HG03095 (cell line): ENCODE data around the gene RGS12.

Experiments used
- ATAC-seq: cut with Tn5 transposase; IDR thresholded peaks from one replicate; pipeline ENCODE4 v1.9.1; 2021; ENCODE audit warnings: moderate library complexity; ENCODE audit not compliant: unreplicated experiment

The RGS12 gene

DNA sequence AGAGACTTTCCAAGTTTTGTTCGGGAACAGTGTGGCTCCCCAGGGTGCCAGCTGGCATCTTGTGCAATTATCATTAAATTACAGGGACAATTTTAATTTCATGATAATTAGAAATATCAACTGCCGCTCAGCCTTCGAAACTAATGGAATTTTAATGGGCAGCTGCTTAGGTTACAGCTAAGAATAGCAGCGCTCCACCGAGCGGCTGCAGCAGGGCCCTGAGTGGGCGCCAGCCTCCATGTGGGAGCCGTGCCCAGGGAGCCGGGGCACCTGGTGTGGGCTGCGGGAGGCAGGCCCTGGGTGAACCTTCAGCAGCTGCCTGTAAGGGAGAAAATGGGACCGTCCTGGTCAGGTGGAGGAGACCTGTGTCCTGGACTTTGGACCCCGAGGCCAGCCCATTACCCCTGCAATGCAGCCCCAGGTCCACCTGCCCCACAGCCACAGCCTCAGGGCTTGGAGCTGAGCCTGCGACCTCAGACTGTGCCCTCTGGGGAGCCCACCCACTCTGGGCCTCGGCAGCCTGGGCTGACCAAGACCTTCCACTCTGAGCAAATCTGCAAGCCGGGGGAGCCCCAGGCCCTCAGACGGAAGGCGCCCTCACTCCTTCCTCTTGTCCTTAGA is 22.7 kb upstream of the RGS12 start:
- no peak for ATAC-seq

DNA sequence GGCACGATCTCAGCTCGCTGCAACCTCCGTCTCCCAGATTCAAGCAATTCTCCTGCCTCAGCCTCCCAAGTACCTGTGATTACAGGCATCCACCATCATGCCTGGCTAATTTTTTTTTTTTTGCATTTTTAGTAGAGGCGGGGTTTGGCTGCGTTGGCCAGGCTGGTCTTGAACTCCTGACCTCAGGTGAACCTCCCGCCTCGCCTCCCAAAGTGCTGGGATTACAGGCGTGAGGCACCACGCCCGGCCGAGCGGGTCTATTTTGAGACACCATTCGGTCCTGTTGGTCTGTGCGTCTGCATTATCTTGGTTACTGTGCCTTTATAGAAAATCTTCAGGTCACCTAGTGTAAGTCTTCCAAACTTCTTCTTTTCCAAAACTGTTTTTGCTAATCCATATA is 21.7 kb upstream of the RGS12 start:
- ATAC-seq = no peak

DNA sequence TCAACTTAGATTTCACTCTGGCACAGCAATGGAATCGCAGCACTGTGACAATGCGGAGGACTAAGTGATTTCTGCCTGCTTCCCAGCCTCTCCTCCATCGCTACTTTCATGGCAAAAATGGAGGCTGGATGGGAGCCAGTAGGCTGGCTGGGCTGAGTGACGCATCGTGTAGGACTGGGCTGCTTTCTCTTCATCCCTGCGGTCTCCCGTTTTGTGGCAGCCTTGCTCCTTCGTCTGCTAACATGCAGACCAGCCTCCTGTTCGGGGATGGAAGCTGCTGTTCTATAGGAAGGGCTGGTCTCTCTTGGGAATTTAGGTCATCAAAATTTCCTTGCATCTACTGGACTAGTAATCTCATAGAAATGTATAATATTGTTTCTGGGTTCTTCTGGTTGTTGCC is 15.8 kb upstream of the RGS12 start:
- ATAC-seq = no peak

DNA sequence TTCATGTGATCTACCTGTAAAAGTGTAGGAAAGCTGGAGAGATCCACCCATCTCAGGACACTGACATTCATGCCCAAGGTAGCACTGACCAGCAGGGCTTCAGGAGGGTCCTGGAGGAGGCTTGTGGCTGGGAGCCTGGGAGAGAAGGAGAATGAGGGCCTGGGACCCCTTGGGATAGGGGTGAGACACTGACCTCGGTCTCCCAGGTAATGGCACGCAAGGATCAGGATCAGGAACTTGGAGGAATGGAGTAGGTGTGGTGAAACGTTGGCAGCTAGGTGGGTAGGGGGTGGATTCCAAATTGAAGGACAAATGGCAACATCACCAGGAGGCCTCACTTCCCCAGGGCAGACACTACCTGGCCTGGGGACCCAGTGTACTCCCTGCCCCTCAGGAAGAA is 12.4 kb upstream of the RGS12 start:
- no peak for ATAC-seq

DNA sequence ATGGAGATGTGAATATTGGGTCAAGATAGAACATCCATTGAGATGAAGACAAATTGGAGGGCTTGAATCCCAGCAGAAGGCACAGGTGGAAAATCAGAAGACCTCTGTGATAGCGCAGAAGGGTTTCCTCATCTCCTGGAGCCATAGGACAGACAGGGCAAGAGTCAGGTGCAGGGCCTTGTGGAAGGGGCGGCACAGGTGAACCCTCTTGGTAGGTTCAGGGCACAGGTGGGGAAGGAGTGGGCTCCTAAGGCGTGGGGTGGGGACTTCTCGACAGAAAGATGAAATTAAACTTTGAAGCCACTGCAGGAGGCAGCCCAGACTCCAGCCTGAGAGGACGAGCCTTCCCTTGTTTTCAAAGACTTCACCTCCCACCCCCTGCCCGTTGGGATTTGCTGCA is 9.3 kb upstream of the RGS12 start:
- no peak for ATAC-seq

DNA sequence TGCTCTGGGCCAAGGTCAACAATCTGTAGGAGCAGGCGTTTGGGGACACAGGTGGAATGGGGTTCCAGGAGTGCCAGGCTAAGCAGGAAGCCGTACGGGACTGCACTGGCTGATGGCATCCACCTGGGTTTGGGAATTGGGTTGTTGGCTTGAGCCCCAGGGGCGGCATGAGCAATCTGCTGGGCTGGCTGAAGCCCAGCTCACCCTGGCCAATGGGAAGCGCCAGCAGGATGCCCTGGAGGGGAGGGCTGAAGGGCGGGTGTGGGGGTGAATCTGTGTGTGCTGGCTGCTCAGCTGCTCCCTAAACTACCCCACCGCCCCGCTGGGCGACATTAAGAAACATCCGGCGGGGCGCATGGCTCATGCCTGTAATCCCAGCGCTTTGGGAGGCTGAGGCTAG is 8.9 kb upstream of the RGS12 start:
- ATAC-seq = no peak

DNA sequence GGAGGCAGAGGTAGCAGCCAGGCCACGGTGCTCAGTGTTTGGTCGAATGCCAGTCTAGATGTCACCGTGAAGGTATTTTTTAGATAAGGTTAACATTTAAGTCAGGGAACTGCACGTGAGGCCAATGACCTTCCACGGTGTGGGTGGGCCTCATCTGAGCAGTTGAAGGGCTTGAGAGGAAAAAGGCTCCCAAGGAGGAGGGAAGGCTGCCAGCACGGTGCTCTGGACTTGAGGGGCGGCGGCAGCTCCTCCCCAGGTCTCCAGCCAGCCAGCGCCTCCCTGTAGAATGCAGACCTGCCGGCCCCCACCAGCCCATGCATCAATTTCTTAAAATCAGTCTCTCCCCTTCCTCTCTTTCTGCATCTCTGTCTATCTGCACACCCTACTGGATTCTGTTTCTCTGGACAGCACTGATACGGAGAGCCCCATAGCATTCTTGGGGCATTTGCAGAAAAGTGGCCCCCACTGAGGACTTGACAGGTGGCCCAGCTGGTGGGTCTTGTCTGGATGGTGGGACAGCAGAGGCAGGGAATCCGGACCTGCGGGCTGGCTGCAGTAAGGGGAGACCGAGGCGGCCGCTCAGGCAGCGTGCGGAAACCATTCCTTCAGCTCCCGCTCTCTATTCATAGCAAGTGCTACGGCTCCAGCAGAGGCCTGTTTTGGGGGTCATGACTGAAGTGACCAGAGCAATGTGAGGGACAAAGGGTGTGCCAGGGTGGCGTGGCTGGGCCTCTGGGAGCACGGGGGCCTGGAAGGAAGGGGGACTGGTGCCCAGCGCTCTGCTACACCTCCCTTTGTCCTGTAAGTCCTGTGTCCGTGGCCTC is 7.9 kb upstream of the RGS12 start:
- ATAC-seq = no peak

DNA sequence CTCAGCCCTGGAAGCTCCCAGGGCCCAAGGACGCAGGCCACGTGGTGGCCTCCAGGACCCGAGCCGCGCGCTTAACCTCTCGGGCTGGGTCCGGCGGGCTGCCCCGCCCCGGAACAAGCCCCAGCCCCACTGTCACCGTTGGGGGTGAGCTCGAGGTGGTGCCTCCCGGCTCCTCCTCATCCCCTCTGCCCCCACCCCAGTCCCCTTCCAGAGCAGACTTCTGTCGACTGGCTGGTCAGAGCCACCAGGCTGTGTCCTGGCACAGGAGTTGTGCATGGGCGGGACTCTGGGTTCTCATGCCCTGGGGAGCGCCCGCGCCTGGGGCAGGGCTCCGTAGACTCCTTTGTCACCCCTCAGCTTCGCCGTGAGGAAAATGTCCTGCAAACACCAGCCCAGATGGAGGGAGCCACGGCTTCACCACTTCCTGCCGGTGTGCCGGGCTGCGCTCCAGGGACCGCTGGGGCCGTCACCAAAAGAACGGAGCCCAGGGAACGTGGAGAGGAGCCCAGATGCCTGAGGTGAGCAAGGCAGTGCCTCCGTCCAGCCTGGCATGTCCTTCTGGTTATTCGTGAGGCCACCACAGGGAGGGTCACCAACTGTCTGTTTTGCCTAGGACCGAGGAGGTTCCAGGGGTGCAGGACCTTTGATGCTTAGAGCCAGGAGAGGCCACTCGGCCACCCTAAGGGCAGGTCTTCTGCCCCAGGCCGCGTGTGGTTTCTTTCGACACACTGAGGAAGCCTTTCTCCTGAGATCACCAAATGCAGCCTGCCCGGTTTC is 7.1 kb upstream of the RGS12 start:
- peak; percentile 93 for ATAC-seq

DNA sequence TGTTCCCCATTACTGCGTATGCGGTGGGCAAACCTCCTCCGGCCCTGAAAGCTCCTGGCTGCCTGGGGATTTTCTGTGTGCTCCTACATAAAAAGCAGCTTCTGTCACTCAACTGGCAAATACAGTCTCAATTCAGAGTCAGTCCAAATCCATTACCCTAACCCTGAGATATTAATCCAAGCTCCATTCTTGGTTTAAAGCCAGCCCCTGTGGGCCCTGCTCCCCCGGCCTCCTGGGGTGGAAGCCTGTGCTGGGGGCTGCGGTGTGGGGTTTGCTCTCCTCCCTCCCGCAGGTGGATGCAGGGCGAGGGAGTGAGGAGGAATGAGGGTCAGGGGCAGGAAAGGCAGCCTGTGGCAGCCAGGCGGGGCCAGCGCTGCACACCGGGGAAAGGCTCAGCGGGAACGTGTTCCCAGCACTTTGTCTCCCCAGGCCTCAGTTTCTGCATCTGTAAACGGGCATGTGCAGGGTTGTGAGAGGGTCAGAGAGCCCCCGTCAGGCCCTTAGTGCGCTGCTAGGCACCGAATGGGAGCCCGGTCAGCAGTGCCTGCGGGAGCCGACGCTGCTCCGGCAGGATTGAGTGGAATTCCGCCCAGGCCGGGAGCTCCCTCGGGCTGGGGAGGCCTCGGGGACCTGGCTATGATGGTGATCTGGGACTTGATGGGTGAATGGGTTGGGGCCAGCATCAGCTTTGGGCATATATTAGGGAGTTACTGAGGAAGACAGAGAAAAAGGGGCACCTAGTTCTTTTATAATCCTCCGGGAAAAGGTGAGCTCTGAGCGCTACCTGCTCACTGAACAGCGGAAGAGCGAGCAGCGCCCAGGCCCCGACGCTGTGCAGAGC is 6.3 kb upstream of the RGS12 start:
- no peak for ATAC-seq

DNA sequence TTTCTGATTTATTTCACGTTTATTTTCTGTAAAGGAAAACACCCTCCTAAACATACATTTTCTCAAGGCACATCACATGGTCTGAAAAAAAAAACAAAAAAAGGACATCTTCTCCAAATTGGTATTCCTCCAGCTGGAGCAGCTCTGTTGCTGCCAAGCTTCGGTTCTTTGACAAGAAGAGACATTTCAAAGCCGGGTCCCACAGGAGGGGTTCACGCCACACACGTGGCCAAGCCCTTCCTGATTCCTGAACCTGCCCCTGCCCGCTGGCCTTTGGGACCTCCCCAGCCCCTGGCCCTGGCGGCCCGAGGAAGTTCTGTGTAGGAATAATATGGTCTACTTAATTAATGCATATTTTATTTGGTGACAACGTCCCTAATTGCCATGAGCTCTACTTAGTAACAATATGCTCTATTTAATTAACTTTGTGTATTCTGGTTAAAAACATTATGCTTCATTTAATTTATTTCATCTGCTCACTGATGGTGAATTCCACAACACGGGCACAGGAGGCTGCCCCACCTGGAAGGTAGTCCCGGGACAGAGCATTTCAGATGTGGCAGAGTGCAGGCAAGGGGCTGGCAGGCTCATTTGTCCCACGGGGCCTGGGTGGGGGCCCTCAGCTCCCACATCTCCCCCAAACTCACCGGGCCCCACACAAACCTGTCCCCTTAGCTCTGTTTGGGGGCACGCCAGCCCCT is 5.4 kb upstream of the RGS12 start:
- no peak for ATAC-seq

DNA sequence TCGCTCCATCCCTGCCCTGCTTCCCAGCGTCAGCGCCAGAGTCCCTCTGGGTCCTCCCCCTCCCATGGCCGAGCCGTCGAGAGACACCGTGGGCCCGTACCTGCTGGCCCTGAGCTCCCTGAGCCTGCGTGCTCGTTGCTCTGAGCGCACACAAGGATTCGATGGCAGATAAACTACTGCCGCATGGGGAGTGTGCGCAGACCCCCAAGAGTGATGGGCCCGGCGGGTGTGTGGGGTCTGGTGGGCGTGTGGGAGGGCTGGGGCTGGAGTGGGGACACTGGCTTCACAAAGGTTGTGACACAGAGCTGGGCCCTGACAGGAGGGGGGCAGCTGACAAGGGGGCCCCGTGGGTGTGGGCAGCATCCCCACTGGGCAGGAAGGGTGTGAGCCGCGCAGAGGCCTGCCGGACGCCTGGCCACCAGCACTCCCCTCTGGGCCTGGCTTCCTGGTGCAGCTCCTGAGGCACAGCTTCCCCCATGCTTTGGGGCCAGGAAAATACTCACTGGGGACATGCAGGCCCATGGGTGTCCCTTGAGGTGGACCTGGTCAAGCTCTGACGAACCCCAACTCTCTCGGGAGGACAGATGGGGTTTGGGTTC is 4.8 kb upstream of the RGS12 start:
- ATAC-seq = no peak

DNA sequence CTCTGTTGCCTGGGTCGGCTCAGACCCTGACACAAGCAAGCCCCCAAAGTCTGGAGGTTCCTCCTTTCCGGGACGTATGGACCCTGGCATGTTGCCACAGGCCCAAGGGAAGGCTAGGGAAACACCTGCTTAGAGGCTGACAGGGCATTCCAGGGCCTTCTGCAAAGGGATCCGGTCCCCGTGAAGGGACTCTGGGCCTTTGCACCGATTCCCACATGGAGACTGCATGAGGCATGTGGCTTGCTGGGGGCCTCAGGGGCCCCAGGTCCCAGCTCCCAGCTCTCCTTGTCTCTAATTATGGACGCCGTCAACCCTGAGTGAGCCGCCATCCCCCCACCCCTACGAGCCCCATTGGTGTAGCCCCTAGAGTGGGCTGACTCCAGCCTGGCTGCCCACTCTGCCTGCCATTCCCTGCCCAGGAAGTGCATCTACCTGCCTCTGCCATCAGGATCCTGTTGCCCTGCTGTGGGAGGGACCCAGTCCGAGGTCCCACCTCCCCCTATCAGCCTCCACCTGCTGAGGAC is 4.2 kb upstream of the RGS12 start:
- no peak for ATAC-seq

DNA sequence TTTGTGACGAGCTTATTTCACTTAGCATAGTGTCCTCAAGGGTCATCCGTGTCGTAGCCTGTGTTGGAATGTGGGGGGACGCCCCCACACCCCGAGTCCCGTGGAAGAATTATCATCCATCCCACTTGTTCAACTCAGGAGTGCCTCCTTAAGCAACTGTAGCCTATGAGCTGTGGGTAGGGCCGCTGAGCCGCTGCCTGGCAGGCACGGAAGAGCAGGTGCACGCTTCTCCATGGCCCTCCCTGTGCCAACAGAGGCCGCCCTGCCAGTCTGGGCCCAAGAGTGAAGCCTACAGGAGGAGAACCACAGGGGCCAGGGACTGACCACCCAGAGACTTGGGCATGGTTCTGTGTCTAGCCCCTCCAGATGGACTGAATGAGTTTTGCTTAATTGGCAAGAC is 2.3 kb upstream of the RGS12 start:
- no peak for ATAC-seq

DNA sequence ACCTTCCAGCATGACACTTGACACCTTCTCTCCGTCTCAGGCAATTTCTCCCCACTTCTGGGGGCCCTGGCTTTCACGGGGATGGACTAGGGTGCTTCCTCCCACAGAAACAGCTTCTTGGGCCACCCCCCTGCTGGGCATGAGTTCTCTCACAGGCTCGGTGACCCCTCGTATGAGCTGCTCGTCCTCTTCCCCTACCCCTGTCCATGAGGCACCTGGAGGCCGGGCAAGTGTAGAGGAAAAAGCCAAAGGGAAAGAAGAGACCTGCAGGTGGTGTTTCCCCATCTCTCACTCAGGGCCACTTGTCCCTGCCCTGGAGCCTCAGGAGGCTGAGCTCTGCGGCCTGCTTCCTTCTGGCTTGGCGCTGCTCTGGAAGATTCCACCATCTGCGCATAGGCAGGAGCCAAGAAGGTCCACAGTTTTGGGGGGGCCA is 1.9 kb upstream of the RGS12 start:
- ATAC-seq = no peak

DNA sequence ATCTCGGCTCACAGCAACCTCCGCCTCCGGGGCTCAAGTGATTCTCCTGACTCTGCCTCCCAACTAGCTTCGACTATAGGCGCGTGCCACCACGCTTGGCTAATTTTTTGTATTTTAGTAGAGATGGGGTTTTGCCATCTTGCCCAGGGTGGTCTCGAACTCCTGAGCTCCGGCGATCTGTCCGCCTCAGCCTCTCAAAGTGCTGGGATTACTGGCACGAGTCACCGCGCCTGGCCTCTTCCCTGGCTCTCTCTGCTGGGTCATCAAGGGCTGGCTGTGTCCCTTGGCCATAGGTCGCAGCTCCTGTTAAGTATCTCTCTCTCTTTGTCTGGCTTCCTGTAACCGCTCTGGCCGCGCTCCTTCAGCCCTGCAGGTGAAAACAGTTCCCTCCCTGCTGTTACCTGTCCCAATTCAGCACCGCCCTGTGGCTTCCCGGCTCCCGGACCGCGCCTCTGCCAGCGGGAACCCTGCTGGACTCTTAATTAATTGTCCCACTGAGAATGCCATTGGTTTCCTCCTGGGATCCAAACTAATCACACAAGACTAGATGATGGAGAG is 1.3 kb upstream of the RGS12 start:
- ATAC-seq = no peak

DNA sequence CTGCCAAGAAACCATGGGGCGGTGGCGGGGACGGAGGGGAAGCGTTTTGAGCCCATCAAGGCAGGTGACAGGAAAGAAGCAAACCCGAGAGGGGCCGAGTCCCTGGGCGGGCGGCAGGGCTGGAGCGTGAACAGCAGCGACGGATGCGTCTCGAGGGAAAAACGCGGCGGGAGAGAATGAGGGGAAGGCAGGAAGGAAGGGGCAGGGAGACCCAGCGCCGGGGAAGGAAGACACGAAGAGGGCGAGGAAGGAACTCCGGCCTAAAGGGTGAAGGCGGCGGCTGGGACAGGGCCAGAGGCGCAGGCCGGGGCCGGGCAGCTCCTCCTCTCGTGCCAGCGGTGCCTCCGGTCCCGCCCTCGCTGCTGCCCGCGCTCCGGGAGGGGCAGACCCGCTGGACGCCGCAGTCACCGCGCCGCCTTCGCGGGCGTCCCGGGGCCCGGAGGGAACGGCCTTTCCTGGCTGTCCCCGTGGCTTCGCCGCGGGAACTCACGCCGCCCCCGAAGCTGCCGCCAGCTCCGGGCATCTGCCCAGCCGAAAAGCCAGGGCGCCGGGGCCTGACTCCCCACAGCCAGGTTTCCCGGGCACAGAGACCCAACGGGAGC is 751 bp upstream of the RGS12 start:
- ATAC-seq = peak; percentile 4

DNA sequence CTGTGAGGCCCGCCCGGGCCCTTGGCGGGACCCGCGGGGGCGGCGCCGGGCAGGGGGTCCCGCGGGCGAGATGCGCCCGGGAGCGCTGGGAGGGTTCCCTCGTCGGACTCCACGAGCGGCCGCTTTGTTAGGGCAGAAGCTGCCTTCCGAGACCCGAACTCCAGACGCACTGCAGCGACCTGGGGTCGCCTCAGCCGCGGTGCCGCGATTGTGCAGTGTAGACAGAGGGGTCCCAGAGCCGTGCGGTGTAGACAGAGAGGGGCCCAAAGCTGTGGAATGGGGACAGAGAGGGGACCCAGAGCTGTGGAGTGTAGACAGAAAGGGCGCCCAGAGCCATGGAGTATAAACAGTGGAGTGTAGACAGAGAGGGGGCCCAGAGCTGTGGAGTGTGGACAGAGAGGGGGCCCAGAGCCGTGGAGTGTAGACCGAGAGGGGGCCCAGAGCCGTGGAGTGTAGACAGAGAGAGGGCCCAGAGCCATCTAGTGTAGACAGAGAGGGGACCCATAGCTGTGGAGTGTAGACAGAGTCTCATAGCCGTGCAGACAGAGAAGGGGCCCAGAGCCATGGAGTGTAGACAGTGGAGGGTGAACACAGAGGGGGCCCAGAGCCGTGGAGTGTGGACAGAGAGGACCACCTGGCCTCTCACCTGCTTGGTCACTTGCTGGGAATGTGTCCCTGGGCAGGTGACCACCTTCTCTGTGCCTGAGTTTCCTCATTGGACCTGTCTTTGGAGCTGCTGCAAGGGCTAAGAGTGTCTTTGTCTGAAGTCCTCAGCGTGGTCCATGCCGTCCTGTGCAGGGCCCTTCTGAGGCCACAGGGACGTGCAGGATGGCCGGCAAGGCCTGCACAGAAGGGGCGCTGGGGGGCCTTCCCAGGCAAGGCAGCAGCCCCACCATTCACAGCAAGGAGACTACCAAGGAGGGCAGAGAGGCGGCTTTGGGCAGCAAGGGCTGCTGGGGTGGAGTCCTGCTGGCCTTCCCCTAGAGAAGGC is 875 bp downstream of the RGS12 start:
- no peak for ATAC-seq
